Measurements from ENCODE around the gene FRA10AC1. TPM values are rescaled to one million over a fixed set of nuclear protein-coding genes. Genes with fewer than 3 reads are reported as not detected.
A peak's percentile ranks its signal among the peaks of the same experiment; 100 is the strongest.

The FRA10AC1 gene
- total RNA-seq, 1 donor from 2014 or later, result 1.7 TPM

DNA sequence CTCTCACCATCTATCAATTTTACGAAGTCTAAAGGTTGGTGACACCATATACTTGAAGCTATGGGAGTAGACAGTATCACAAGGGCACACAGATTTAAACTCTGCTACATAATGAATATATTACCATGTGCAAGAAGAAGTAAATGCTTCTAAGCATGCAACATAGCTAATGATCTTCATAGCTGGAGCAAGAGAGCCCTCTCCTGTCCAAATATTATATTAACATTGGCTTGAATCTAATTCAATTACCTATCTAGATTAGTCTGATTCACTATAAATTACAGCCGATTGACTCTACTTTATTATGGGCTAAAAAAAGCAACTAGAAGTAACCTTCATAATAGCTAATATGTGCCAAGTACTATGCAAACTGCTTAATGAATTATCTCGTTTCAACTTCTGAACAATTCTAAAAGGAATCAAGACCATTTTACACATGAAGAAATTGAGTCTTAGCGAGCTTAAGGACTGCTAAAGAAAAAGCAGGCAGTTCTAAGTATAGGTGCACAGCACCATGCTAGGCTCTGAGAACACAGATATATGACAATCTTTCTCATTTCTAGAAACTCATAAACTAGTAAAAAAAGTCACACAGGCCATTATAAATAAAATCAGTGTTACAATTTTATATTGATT, 21.9 kb downstream of the FRA10AC1 start:
- Histone ChIP-seq H3K27ac (no peak overlapping the region), H3K9me3 (no peaks in the 10 kb centered on the region), H3K4me3 (no peak overlapping the region), H3K4me1 (no peaks in the 10 kb centered on the region), H3K36me3 (peaks cover 16 to 53% of the 10 kb centered on the region in 2 donors), H3K27me3 (no peaks in the 10 kb centered on the region)
- TF ChIP-seq, protein P1, sequence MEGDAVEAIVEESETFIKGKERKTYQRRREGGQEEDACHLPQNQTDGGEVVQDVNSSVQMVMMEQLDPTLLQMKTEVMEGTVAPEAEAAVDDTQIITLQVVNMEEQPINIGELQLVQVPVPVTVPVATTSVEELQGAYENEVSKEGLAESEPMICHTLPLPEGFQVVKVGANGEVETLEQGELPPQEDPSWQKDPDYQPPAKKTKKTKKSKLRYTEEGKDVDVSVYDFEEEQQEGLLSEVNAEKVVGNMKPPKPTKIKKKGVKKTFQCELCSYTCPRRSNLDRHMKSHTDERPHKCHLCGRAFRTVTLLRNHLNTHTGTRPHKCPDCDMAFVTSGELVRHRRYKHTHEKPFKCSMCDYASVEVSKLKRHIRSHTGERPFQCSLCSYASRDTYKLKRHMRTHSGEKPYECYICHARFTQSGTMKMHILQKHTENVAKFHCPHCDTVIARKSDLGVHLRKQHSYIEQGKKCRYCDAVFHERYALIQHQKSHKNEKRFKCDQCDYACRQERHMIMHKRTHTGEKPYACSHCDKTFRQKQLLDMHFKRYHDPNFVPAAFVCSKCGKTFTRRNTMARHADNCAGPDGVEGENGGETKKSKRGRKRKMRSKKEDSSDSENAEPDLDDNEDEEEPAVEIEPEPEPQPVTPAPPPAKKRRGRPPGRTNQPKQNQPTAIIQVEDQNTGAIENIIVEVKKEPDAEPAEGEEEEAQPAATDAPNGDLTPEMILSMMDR (IDR thresholded peaks at IDR 0.05), result peak; percentile 18 to 51 (median 37)
- intact Hi-C loops (cut with DNase I), result loop anchor here (1.0 kb wide), 1 partner anchor 125 kb away; no protein-coding TSS in a partner anchor
- no peak for DNase-seq (ENCODE audit: low spot score in 2 of 2)

DNA sequence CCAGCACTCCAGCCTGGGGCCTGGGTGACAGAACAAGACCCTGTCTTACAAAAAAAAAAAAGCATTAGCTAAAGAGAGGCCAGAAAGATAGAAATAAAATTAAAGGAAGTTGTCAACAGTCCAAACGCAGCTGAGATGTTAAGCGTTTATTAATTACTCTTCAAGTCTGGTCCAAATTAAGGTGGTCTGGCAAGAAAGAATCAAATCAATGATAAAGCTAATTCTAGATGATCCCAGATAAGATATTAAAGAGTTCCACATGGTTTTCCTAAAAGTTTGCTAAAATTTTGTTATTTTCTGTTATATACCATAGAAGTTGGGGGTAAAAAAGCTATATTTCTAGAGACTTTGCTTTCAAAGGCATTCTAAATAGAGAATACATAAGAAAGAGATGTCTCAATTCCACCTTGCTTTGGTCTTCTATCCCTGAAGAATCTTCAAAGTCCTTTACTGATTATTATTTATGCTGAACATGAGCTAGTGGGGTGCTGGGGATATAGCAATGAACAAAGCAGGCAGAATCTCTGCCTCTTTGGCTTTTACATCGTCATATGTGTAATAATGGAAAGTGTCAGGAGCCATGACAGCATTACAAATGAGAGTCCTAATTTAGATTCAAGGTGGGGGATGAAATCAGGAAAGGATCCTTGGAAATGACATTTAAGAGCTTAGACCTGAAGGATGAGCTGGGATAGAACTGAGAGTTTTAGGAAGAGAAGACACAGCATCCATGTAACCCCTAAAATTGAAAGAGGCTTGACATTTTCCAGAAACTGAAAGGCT, 23.4 kb downstream of the FRA10AC1 start:
- TF ChIP-seq, protein P1 (IDR thresholded peaks at IDR 0.05), result no peak
- Histone ChIP-seq H3K4me3 (no peak overlapping the region), H3K4me1 (no peaks in the 10 kb centered on the region), H3K27ac (no peak overlapping the region), H3K36me3 (peaks cover 21 to 60% of the 10 kb centered on the region in 2 donors), H3K9me3 (no peaks in the 10 kb centered on the region), H3K27me3 (no peaks in the 10 kb centered on the region)
- intact Hi-C loops (cut with DNase I), result loop anchor here (10.0 kb wide), 1 partner anchor 314 kb away; no protein-coding TSS in a partner anchor
- no peak for DNase-seq (ENCODE audit: low spot score in 2 of 2)

- H3K27ac ChIP-seq, result no peak overlapping the region
- TF ChIP-seq, protein P1 (IDR thresholded peaks at IDR 0.05), result no peak
- intact Hi-C loops (cut with DNase I), result loop anchor here (10.0 kb wide), 1 partner anchor 314 kb away; no protein-coding TSS in a partner anchor
- no peaks in the 10 kb centered on the region for H3K9me3 ChIP-seq
- peaks cover 27 to 60% of the 10 kb centered on the region in 2 donors for H3K36me3 ChIP-seq
- H3K27me3 ChIP-seq, result no peaks in the 10 kb centered on the region
- no peaks in the 10 kb centered on the region for H3K4me1 ChIP-seq
- DNase-seq (ENCODE audit: low spot score in 2 of 2), result no peak
- no peak overlapping the region for H3K4me3 ChIP-seq
These were observed 24.0 kb downstream of the FRA10AC1 start for GRCh38 chr10:93678386-93678785.

DNA sequence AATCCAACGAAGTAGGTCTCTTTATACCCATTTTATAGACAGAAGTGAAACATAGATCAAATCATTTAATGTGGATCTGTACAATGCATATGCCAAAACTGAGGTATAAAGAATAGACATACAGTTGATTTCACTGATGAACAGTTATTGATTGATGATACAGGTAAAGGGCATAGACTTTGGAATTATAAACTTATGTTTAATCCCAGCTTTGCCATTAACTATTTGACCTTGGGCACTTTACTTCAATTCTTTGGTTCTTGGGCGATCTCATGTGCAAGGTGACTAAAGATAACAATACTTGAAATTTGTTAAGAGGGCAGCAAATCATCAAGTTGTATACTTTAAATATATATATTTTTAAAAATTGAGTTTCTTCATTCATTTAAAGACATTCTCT, 28.6 kb downstream of the FRA10AC1 start:
- no peak overlapping the region for H3K27ac ChIP-seq
- intact Hi-C loops (cut with DNase I), result loop anchor here (10.0 kb wide), 1 partner anchor 309 kb away; no protein-coding TSS in a partner anchor
- DNase-seq (ENCODE audit: low spot score in 2 of 2), result no peak
- H3K9me3 ChIP-seq, result no peaks in the 10 kb centered on the region
- TF ChIP-seq, protein P1 (IDR thresholded peaks at IDR 0.05), result no peak
- H3K4me1 ChIP-seq, result no peaks in the 10 kb centered on the region
- peaks cover 39 to 54% of the 10 kb centered on the region in 2 donors for H3K36me3 ChIP-seq
- H3K27me3 ChIP-seq, result no peaks in the 10 kb centered on the region
- H3K4me3 ChIP-seq, result no peak overlapping the region

GRCh38 chr10:93672890-93673289, 29.5 kb downstream of the FRA10AC1 start:
- intact Hi-C loops (cut with DNase I), result loop anchor here (10.0 kb wide), 1 partner anchor 308 kb away; no protein-coding TSS in a partner anchor
- Histone ChIP-seq H3K27me3 (no peaks in the 10 kb centered on the region), H3K27ac (no peak overlapping the region), H3K4me1 (no peaks in the 10 kb centered on the region), H3K4me3 (no peak overlapping the region), H3K36me3 (peaks cover 35 to 54% of the 10 kb centered on the region in 2 donors), H3K9me3 (no peaks in the 10 kb centered on the region)
- TF ChIP-seq, protein P1 (IDR thresholded peaks at IDR 0.05), result no peak
- DNase-seq (ENCODE audit: low spot score in 2 of 2), result no peak
